OCI-LY1 (cell line): Measurements from ENCODE around the gene MBD5.

Experiments
- EZH2 ChIP-seq: fragments of 200-600 bp; sonication (generic), shearing (Covaris generic); IDR thresholded peaks from 2 replicates; pipeline ENCODE4 v1.8.0; 2017; ENCODE audit warnings: borderline replicate concordance, mixed run types, mild to moderate bottlenecking, antibody characterized with exemption, low read length, moderate library complexity, mixed read lengths
- TF ChIP-seq, protein P1 (sequence below): fragments of 200-600 bp; sonication (generic), shearing (Covaris generic); IDR thresholded peaks from 2 replicates; pipeline ENCODE4 v1.5.1; 2017; ENCODE audit warnings: mild to moderate bottlenecking, antibody characterized with exemption, low read length, moderate library complexity, mixed read lengths

DNA sequence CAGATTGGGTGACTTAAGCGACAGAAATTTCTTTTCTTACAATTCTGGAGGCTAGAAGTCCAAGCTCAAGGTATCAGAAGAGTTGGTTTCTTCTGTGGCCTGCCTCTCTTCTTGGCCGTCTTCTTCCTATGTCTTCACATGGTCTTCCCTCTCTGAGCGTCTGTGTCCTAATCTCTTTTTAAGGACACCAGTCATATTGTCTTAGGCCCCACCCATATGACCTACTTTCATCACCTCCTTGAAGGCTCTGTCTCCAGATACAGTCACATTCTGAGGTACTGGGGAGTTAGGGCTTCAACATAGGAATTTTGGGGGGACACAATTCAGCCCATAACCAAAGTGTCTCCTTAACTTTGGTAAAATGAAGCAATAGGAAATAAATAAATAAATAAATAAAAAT lies 512.8 kb downstream of the MBD5 start:
- TF ChIP-seq, protein P1, sequence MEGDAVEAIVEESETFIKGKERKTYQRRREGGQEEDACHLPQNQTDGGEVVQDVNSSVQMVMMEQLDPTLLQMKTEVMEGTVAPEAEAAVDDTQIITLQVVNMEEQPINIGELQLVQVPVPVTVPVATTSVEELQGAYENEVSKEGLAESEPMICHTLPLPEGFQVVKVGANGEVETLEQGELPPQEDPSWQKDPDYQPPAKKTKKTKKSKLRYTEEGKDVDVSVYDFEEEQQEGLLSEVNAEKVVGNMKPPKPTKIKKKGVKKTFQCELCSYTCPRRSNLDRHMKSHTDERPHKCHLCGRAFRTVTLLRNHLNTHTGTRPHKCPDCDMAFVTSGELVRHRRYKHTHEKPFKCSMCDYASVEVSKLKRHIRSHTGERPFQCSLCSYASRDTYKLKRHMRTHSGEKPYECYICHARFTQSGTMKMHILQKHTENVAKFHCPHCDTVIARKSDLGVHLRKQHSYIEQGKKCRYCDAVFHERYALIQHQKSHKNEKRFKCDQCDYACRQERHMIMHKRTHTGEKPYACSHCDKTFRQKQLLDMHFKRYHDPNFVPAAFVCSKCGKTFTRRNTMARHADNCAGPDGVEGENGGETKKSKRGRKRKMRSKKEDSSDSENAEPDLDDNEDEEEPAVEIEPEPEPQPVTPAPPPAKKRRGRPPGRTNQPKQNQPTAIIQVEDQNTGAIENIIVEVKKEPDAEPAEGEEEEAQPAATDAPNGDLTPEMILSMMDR, result no peak
- no peak for TF ChIP-seq EZH2
